Spleen (tissue), 7 donors: ENCODE data around the gene PIP4K2C.

ENCODE experiments used
- POLR2A ChIP-seq, 3 donors: fragments of 450-650 bp; IDR thresholded peaks; one replicate each; pipeline ENCODE4 v1.5.1; 2017; ENCODE audit warnings: antibody characterized with exemption in 3 of 3, mild to moderate bottlenecking in 1 of 3
- POLR2AphosphoS5 ChIP-seq, 3 donors: sonication (generic); formaldehyde crosslinking; IDR thresholded peaks; one replicate each; pipeline ENCODE4 v1.5.1; 2017; ENCODE audit warnings: antibody characterized with exemption in 3 of 3
- TF ChIP-seq, protein P1 (sequence below), 11 experiments: fragments of 200-600 bp in 7 of 11; fragments of 450-650 bp in 4 of 11; sonication (generic) in 4 of 11; IDR thresholded peaks in 8 of 11; conservative IDR thresholded peaks in 3 of 11; 1 replicate in 7 of 11; 2 replicates in 4 of 11; pipeline versions ENCODE4 v1.4.0 to v1.8.0; 2016 to 2021; ENCODE audit warnings: antibody characterized with exemption in 11 of 11, inconsistent platforms in 4 of 11, mild to moderate bottlenecking in 1 of 11
- donor health status: DM: no; HTN: no; CAD: no; lungs with moderate emphysema.
- donor health status: DM: no; HTN: no; CAD: no.
- donor health status: DM: no; HTN: no; CAD: no.

- TF ChIP-seq, protein P1, sequence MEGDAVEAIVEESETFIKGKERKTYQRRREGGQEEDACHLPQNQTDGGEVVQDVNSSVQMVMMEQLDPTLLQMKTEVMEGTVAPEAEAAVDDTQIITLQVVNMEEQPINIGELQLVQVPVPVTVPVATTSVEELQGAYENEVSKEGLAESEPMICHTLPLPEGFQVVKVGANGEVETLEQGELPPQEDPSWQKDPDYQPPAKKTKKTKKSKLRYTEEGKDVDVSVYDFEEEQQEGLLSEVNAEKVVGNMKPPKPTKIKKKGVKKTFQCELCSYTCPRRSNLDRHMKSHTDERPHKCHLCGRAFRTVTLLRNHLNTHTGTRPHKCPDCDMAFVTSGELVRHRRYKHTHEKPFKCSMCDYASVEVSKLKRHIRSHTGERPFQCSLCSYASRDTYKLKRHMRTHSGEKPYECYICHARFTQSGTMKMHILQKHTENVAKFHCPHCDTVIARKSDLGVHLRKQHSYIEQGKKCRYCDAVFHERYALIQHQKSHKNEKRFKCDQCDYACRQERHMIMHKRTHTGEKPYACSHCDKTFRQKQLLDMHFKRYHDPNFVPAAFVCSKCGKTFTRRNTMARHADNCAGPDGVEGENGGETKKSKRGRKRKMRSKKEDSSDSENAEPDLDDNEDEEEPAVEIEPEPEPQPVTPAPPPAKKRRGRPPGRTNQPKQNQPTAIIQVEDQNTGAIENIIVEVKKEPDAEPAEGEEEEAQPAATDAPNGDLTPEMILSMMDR (IDR thresholded peaks at IDR 0.05 in 8 of 11, conservative IDR thresholded peaks at IDR 0.05 in 3 of 11) = no peak
- no peak for TF ChIP-seq POLR2A (IDR thresholded peaks at IDR 0.05)
- TF ChIP-seq POLR2AphosphoS5 (IDR thresholded peaks at IDR 0.05) = no peak
These were observed 16.2 kb upstream of the PIP4K2C start for GRCh38 chr12:57574795-57575194.
